PC-9 (cell line): ENCODE data around the gene ERBB4.

Experiments
- EZH2 ChIP-seq: fragments of 200-600 bp; sonication (generic); IDR thresholded peaks from 2 replicates; pipeline ENCODE4 v1.8.0; 2017; ENCODE audit warnings: antibody characterized with exemption, low read depth
- TF ChIP-seq, protein P1 (sequence below): fragments of 200-600 bp; sonication (generic); conservative IDR thresholded peaks from 2 replicates; pipeline ENCODE4 v1.6.1; 2017; ENCODE audit warnings: mixed run types, antibody characterized with exemption, mild to moderate bottlenecking, moderate library complexity

DNA sequence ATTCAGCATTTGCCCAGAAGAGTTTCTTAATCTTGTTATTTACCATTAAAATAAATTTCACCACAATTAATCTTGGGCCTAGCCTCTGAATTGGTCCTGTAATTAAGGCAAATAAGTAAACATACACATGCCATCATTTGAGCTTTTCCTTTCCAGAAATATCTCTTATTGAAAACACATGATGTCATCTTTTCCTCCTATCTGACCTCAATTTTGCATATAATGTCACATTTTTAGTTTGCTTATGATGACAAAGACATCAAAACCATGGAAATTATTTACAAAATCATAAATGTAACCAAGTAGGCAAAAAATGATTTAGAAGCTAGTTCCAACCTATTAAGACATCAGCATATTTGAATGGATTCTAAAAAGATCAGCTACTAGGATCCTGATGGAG, 915.5 kb downstream of the ERBB4 start:
- TF ChIP-seq, protein P1, sequence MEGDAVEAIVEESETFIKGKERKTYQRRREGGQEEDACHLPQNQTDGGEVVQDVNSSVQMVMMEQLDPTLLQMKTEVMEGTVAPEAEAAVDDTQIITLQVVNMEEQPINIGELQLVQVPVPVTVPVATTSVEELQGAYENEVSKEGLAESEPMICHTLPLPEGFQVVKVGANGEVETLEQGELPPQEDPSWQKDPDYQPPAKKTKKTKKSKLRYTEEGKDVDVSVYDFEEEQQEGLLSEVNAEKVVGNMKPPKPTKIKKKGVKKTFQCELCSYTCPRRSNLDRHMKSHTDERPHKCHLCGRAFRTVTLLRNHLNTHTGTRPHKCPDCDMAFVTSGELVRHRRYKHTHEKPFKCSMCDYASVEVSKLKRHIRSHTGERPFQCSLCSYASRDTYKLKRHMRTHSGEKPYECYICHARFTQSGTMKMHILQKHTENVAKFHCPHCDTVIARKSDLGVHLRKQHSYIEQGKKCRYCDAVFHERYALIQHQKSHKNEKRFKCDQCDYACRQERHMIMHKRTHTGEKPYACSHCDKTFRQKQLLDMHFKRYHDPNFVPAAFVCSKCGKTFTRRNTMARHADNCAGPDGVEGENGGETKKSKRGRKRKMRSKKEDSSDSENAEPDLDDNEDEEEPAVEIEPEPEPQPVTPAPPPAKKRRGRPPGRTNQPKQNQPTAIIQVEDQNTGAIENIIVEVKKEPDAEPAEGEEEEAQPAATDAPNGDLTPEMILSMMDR: no peak
- no peak for TF ChIP-seq EZH2
